AG08395 (cell line): ENCODE measurements around the gene MAP4K4.

ENCODE experiments used
- DNase-seq: peaks from one replicate; pipeline ENCODE4 v3.0.0; 2012; ENCODE audit warnings: mixed read lengths, low spot score

Gene MAP4K4

GRCh38 chr2:101843471-101843870 is 146.0 kb downstream of the MAP4K4 start:
- DNase-seq, result no peak

DNA sequence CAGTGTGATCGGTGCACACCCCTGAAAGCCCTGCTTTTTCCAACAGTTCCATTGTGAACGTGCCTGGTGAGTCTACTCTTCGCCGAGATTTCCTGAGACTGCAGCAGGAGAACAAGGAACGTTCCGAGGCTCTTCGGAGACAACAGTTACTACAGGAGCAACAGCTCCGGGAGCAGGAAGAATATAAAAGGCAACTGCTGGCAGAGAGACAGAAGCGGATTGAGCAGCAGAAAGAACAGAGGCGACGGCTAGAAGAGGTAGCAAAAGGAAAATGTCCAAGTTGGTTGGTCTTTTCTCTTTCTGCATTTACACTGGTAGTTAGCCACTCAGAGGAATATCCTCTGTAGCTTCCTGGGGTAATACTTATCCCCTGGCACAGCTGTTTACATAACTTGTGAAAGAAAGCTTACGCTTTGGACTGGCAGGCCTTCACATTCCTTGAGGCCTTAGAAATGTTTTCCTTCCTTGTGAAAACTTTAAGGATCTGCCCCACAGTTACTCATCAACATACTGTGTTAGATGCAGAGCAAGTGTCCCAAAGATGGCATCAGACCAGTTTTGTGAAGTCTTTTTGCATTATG is 146.6 kb downstream of the MAP4K4 start:
- peak; percentile 53 for DNase-seq

GRCh38 chr2:101846973-101847372 is 149.5 kb downstream of the MAP4K4 start:
- DNase-seq, result no peak

- no peak for DNase-seq
Measured at GRCh38 chr2:101847661-101848339, 150.3 kb downstream of the MAP4K4 start.

GRCh38 chr2:101848769-101849410 is 151.4 kb downstream of the MAP4K4 start:
- DNase-seq, result no peak

- DNase-seq, result no peak
Measured at GRCh38 chr2:101850450-101850849, 152.9 kb downstream of the MAP4K4 start.

- no peak for DNase-seq
Measured at GRCh38 chr2:101850991-101851390, 153.5 kb downstream of the MAP4K4 start.

DNA sequence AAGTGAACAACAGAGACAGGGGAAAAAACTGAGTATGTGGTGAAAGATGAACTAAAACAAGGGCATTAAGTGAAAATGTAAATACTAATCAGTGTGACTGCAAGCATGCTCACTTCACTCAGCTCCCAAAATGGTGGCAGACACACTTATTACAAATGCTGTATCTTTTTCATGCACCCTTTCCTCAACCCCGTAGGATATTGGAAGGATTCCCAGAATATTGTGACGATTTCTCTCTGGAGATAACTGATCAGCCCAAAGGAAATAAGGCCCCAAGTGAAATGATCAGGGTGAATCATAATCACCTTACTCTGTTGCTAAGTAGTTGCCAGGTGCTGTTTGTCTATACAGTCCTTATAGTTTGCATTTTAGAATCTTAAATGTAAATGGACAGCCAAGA is 155.3 kb downstream of the MAP4K4 start:
- no peak for DNase-seq

GRCh38 chr2:101854877-101855276 is 157.4 kb downstream of the MAP4K4 start:
- no peak for DNase-seq

DNA sequence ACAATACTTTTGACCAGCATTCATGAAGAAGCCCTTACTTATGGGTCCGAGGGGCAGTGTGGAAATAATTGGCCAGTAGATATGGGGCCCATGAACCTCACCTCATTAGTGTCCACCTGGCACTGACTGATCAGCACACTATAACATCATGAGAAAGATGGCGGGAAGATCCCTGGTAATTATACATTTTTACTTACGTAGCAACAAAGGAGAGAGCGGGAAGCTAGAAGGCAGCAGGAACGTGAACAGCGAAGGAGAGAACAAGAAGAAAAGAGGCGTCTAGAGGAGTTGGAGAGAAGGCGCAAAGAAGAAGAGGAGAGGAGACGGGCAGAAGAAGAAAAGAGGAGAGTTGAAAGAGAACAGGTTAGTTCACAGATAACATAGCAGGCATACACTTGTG is 158.3 kb downstream of the MAP4K4 start:
- no peak for DNase-seq

DNA sequence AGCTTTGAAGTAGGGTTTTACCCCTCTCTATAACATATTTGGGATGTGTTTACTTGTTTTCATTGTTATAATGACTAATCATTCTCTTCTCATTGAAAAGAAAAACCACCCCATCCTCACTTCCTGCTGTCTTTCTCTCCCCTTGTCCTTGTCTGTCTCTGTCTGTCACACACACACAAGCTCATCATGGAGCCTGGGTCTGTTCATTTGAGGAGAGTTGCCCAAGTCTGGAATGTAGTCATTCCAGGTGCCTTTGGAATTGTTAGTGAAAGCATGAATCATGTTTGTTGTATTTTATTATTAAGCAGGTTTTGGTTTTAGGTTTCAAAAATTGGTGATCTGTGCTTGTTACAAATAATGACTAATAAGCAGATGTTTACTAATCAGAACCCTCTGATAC is 160.7 kb downstream of the MAP4K4 start:
- DNase-seq, result no peak

DNA sequence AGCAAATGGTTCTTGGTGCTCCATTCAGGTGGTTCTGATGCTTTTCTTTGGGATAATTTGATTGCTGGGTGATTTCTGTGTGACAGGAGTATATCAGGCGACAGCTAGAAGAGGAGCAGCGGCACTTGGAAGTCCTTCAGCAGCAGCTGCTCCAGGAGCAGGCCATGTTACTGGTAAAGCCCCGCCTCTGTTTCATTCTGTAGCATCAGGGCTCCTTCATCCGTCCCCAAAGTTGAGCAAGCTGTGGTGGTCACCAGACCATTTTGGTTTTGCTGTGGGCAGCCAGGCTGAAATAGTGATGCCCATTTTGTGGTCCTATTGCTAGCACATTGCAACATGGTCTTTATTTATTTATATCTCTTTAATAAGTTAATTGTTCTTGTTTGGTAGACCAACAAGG is 161.4 kb downstream of the MAP4K4 start:
- no peak for DNase-seq

- DNase-seq, result no peak
Measured at GRCh38 chr2:101859604-101860003, 162.1 kb downstream of the MAP4K4 start.

DNA sequence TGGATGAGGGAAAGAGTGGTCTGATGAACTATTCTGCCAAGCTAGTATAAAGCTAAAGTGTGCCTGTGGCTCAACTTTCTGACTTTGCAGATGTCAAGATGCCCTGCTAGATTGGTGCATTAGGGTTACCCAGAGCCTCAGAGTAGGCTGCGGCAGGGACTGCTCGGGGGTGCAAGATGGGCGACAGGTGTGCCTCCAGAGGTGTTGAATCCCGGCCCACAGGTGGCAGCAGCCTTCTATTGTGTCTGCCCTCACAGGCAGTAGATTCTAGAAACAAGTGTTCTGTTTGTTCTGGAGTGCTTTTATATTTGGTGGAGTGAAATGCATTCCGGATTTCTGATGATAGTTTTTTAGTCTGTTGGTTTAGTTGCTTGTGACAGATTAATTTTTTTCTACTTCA is 162.7 kb downstream of the MAP4K4 start:
- DNase-seq, result no peak

DNA sequence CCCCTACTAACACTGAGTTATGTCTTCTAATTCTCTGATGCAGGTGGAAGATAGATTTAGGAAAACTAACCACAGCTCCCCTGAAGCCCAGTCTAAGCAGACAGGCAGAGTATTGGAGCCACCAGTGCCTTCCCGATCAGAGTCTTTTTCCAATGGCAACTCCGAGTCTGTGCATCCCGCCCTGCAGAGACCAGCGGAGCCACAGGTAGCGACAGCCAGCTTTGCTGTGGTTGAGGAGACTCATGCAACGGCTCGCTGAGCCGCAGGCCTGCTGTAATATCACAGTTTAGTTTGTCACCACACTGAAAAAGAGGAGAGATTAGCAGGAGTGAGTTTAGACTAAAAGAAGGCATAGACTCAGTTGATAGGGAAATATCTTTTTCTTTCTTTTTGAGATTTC is 163.3 kb downstream of the MAP4K4 start:
- DNase-seq, result no peak

- DNase-seq, result no peak
Measured at GRCh38 chr2:101861382-101861781, 163.9 kb downstream of the MAP4K4 start.

DNA sequence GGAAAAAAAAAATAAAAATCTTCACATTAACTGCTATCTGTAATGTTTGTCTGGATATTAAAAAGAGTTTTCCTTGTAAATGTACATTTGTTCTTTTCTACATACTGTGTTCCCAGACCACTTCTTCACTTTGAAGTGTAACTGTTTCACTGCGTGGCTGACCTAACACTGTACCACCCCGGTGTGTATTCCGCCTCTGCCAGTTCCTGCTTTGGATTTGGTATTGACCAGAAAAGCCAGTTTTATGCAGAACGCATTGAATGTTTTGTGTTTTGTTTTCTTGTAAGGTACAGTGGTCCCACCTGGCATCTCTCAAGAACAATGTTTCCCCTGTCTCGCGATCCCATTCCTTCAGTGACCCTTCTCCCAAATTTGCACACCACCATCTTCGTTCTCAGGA is 166.0 kb downstream of the MAP4K4 start:
- no peak for DNase-seq

- DNase-seq, result no peak
Measured at GRCh38 chr2:101864426-101864825, 166.9 kb downstream of the MAP4K4 start.

DNA sequence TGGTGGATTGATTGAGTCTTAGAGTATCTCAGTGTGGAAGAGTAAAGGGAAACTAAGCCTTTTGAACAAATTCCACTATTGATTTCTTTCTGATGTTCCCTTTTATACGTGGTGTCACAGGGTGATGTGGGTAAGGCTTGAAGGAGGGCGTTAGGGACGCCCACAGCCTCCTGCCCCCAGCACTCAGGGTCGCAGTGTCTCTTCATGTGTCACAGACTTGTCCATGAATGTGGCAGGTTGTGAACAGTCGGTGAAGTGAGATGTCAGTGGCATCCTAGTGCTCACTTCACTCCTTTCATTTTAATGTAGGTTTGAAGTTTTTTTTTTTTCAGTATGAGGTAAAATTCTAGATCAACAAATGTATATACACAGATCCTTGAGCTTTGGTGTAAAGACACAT is 171.0 kb downstream of the MAP4K4 start:
- DNase-seq, result no peak

DNA sequence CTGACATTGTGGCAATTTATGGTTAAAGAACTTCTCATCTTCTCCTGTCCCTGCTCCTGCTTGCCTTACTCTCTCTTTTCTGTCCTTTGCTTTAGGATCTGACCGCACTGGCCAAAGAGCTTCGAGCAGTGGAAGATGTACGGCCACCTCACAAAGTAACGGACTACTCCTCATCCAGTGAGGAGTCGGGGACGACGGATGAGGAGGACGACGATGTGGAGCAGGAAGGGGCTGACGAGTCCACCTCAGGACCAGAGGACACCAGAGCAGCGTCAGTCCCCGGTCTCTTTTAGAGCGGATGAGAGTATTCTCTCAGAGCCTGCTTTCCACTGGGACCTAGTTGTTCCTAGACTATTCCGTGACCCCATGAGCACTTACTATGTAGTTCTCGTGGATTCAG is 172.0 kb downstream of the MAP4K4 start:
- DNase-seq, result no peak

DNA sequence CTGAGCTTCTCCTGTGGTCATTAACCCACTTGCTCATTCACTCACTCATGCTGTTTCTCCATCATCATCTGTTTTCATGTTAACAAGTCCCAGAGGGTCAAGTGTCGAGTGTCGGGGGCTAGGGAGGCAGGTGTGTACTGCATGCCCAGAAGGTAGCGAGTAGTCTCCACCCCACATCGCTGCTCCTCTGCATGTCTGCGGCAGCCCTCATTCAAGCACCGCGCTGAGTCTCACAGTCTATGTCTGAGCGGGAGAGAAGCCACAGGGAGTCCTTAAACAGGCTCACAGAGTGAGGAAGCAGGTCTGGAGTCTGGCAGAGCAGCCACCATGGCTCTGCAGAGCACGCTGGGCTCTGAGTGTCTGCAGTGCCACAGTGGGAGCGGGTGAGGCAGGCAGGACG is 172.9 kb downstream of the MAP4K4 start:
- DNase-seq, result no peak

GRCh38 chr2:101871480-101871879 is 174.0 kb downstream of the MAP4K4 start:
- DNase-seq, result no peak

DNA sequence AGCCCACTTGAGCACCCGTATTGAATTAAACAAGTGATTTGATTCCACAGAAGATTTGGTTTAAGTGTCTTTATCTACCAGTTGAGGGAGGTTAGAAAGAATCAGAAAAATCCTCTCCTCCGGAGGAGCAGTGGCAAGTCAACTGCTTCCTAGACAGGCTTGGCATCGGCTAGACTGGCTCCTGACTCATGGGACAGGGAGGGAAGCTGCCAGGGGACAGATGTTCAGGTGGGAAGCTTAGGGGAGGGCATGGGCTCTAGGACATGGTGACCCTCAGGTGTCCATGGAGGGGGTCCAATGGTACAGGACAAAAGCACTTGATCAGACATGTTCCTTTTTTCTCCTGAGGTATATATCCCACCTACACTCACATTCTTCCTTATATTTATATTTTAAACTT is 175.0 kb downstream of the MAP4K4 start:
- no peak for DNase-seq

- DNase-seq, result no peak
Measured at GRCh38 chr2:101873543-101873942, 176.0 kb downstream of the MAP4K4 start.
